ENCODE measurements around the gene NRDC.
"Not testable (repeated sequence)": the region's sequence is repeated elsewhere in the genome, so short reads cannot be mapped to it uniquely, and the experiment has no call there.

NRDC gene

GRCh38 chr1:51877434-51878307 lies 856 bp downstream of the NRDC start:
- DNase-seq: no peak

- DNase-seq: no peak
These were observed 2.7 kb downstream of the NRDC start for GRCh38 chr1:51875836-51876235.

GRCh38 chr1:51875291-51875772 lies 3.2 kb downstream of the NRDC start:
- DNase-seq: no peak

- not testable (repeated sequence) for DNase-seq
These were observed 5.3 kb downstream of the NRDC start for GRCh38 chr1:51873270-51873669.

- DNase-seq: no peak
These were observed 7.1 kb downstream of the NRDC start for GRCh38 chr1:51871351-51871975.

GRCh38 chr1:51870603-51871350 lies 7.8 kb downstream of the NRDC start:
- DNase-seq: no peak

- no peak for DNase-seq
These were observed 10.9 kb downstream of the NRDC start for GRCh38 chr1:51867479-51868232.

- no peak for DNase-seq
These were observed 15.1 kb downstream of the NRDC start for GRCh38 chr1:51863384-51863783.

GRCh38 chr1:51861669-51862068 lies 16.9 kb downstream of the NRDC start:
- no peak for DNase-seq

- no peak for DNase-seq
These were observed 18.8 kb downstream of the NRDC start for GRCh38 chr1:51859735-51860134.

GRCh38 chr1:51859333-51859732 lies 19.2 kb downstream of the NRDC start:
- no peak for DNase-seq

GRCh38 chr1:51858892-51859291 lies 19.6 kb downstream of the NRDC start:
- no peak for DNase-seq

GRCh38 chr1:51856745-51857144 lies 21.8 kb downstream of the NRDC start:
- no peak for DNase-seq

GRCh38 chr1:51855624-51856023 lies 22.9 kb downstream of the NRDC start:
- DNase-seq: peak; percentile 27

- no peak for DNase-seq
These were observed 25.2 kb downstream of the NRDC start for GRCh38 chr1:51853360-51853759.

- DNase-seq: no peak
These were observed 26.6 kb downstream of the NRDC start for GRCh38 chr1:51851882-51852396.

GRCh38 chr1:51850420-51851223 lies 27.9 kb downstream of the NRDC start:
- DNase-seq: peak; percentile 61

- no peak for DNase-seq
These were observed 31.1 kb downstream of the NRDC start for GRCh38 chr1:51847294-51847920.

- DNase-seq: no peak
These were observed 34.6 kb downstream of the NRDC start for GRCh38 chr1:51843948-51844347.

- DNase-seq: peak; percentile 27
These were observed 36.3 kb downstream of the NRDC start for GRCh38 chr1:51842261-51842660.

Measured in NCI-H2171 (cell line).